GM21423 (cell line): ENCODE results near the gene MAP3K20.
"Not testable (repeated sequence)": the region's sequence is repeated elsewhere in the genome, so short reads cannot be mapped to it uniquely, and the experiment has no call there.

ENCODE experiments used
- ATAC-seq: cut with Tn5 transposase; IDR thresholded peaks from one replicate; pipeline ENCODE4 v1.9.1; 2021; ENCODE audit warnings: mild to moderate bottlenecking, moderate library complexity; ENCODE audit not compliant: unreplicated experiment

MAP3K20 gene

GRCh38 chr2:173086518-173087213 is 11.0 kb downstream of the MAP3K20 start:
- ATAC-seq: no peak

DNA sequence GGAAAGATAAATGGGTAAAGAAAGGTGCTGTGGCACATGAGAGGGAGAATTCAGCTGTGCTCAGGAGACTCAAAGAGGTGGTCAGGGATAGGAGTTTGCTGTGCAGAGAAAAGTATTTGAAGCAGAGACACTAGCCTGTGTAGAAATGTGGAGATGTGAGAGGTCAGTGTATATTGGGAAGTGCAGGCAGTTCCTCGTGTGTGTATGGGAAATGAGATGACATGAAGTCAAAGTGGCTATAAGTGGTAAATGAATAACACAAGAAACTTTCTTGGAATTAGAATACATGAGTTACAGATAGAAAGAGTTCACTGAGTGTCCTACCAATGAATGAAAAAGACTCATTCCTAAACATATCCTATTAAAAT is 11.6 kb downstream of the MAP3K20 start:
- ATAC-seq: no peak

DNA sequence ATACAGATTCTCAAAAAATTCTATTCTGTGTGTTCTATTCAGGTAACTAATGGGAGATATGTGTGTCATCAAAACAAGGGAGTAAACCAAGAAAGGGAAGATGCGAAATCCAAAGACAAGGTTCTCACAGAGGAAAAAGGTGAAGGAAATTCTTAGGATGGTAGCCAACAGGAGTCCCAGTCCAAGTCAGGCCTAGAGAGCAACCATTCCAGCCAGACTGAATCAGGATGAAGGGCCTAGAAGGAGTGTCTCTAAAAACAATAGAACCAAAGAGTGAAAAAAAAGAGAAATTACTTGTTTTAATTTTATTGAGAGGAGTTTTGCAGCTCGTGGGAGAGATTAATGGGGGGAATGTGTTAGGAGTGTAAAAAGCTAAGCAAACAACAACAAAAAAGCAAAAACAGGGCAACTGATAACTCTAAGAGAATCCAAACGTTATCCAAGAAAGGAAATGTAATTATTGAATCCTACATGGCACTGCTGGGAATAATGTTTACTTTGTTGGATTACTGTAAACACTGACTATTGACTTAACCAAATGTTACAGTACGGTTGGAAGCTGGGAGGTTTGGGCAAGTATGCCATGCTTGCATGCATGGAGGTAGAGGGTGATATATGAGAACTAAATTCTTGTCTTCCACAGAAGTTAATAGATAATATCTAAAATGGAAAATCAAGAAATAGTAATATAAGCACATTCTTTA is 12.3 kb downstream of the MAP3K20 start:
- ATAC-seq: no peak

GRCh38 chr2:173090276-173090877 is 14.7 kb downstream of the MAP3K20 start:
- ATAC-seq: no peak

DNA sequence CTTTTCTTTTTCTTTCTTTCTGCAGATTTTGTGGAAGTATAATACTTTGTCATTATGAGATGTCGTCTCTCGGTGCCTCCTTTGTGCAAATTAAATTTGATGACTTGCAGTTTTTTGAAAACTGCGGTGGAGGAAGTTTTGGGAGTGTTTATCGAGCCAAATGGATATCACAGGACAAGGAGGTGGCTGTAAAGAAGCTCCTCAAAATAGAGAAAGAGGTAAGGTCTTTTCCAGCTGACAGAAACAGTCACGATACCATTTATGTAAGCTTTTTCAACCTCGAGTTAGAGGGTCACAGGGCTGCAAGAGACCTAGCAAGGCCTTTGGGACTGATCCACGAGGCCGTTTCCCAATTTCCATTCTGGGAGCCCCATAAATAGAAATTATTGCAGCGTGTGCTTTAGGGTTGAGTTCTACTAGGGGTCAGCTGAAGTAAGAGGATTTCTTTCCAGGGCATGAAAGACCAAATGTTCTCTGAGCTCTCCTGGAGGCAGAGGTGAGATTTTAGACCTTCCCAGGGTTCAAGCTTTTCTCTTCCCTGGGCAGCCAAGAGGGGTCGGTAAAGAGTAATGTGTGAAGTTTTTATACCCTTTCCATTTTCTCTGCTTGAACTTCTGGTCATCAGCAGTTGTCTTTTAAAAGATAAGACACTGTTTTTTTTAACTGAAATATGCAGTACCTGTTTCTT is 15.5 kb downstream of the MAP3K20 start:
- ATAC-seq: no peak

DNA sequence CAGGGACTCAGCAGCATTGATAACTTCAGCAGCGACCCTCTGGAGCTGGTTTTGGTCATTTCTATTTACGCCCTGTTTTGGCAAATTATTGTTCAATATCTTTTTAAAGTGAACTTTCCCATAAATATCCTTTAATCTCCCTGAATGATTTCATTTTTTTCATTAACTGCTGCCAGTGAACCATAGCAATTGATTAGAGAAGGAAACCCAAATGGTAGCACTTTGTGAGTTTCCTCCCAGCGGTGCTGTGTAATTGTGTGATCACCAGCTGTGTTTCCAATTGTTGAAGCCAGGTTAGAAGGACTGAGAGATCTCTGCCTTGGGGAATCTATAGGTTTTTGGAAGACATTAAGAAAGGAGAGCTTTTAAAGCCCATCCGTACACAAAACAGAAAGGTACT is 16.3 kb downstream of the MAP3K20 start:
- ATAC-seq: no peak

- ATAC-seq: no peak
Observed at GRCh38 chr2:173092844-173093402, 17.3 kb downstream of the MAP3K20 start.

DNA sequence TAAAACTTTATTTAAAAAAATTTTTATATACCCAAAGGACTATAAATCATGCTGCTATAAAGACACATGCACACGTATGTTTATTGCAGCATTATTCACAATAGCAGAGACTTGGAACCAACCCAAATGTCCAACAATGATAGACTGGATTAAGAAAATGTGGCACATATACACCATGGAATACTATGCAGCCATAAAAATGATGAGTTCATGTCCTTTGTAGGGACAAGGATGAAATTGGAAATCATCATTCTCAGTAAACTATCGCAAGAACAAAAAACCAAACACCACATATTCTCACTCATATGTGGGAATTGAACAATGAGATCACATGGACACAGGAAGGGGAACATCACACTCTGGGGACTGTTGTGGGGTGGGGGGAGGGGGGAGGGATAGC is 18.0 kb downstream of the MAP3K20 start:
- ATAC-seq: not testable (repeated sequence)

DNA sequence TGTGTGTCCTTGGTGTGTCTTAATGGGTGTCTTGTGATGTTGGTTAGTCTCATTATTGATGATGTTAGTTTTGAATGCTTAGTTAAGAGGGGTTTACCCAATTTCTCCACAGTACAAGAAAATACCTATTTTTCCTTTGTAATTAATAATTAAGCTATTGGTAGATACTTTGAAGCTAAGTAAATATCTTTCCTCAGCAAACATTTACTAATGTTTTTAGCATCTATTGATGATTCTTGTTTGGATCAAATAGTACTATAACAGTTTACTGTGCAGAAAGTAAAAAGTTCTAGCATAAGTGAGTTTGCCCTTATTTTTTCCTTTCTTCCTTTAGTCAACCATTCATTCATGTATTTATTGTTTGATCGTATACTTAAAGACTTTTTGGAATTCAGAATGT is 19.1 kb downstream of the MAP3K20 start:
- ATAC-seq: no peak

DNA sequence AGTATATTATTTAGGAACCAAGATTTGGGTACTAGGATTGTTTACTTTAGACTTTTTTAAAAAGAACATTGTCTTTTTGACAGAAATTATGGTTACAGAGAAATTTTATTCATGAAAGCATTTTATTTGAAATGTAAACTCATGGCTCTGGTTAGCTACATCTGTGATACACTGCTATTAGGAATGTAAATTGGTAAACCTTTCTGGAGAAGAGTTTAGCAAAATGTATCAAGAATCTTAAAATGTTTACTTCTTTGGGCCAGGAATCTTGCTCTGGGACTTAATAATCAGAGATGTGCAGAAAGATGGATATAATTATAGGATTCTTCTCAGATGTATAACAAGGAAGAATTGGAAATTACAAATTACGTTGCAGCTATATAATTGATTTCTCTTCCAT is 19.7 kb downstream of the MAP3K20 start:
- no peak for ATAC-seq

DNA sequence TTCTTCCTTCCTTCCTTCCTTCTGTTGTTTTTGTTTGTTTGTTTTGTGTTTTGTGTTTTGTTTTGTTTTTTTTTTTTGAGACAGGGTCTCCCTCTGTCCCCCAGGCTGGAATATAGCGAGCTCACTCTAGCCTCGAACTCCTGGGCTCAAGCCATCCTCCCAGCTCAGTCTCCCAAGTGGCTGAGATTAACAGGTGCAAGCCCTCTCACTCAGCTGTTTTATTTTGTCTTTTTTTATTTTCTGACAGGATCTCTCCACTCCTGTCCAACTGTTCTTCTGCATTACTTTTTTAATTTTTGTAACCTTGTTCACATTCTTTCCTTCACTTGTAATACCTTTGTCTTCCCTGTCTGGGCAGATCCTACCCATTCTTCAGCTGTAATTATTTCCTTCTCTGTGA is 23.6 kb downstream of the MAP3K20 start:
- no peak for ATAC-seq

- no peak for ATAC-seq
Observed at GRCh38 chr2:173099804-173100203, 24.2 kb downstream of the MAP3K20 start.

- ATAC-seq: peak; percentile 75
Observed at GRCh38 chr2:173101687-173102086, 26.0 kb downstream of the MAP3K20 start.

DNA sequence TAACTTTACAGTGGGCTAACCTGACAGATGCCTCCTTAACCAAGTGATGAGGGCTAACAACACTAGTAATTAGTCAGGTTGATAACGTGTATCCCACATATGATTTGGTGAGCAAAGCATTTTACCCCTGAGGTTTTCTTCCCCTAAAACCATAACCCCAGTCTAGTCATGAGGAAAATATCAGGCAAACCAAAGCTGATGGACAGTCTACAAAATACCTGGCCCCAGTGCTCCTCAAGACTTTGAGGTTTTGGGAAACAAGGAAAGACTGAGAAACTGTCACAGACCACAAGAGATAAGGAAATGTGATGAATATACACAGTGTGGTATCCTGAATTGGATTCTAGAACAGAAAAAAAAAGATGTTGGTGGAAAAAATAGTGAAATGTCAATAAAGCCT is 28.5 kb downstream of the MAP3K20 start:
- ATAC-seq: no peak

DNA sequence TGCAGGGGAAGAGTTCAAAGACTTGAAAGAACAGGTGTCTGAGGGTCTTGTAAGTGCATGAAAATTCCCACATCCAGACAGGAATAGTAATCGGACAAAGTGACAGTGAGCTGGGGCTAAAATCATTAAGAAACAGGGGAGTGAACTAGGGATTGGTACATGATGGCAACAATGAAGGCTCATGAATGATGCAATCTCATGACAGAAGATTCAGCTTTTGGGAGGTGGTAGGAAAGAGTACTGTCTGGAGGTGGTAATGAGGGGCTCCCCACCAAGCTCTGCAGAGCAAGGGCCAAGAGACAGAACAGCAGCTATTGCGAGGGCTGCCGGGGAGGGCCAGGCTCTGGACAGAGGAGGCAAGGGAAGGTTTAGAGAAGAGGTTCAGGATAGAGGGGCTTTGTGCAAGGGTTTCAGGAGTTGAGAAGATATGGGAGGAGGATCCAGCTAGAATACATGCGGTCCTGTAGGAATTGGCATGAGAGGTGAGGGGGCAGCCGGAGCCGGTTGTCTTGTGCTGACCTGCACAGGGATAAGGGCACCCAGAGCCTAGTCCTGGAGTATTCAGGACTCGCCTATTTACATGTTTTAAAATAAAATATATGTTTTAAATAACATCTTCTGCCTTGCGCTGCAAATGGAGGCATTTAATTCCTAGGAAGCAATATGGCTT is 31.4 kb downstream of the MAP3K20 start:
- ATAC-seq: no peak

- ATAC-seq: no peak
Observed at GRCh38 chr2:173107629-173108022, 32.0 kb downstream of the MAP3K20 start.

DNA sequence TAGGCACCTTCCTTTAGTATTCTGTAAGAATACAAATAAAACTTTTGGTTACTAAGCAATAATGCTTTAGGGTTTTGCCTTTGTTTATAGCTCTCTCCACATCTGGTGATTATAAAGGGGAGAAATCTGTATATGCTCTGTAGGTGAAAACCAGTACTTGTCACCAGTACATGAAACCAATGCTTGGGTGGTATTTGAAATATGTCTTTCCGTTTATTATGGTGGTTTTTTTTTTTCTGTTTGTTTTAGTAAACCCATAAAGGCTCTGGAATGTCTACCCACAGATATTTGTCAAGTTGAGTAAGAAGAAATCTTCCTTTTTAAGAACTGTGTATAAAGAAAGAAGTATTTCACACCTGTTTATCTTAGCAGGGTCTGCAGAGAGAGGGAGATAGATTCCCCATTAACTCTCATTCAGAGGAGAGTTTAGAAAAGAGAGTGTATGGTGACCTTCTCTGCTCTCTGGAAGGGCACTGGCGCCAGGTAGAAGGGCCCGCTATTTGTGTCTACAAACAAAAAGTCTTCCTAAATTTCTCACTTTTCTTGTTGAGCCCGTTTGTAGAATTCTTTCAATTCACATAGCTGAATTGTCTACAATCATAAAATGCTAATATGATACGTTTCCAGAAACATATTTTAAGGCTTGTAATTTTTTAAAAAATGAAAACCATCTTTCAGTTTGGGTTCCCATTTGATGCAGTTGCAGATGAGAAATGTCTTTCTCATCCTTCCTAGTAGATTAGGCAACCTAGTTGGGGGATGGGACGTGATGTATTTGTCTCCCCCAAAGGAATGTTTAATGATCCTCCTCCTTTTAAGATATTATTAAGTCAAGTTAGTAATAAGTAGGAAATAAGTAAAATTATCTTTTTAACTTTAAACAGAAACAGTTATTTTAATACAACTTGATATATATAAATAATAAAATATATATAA is 33.9 kb downstream of the MAP3K20 start:
- no peak for ATAC-seq

DNA sequence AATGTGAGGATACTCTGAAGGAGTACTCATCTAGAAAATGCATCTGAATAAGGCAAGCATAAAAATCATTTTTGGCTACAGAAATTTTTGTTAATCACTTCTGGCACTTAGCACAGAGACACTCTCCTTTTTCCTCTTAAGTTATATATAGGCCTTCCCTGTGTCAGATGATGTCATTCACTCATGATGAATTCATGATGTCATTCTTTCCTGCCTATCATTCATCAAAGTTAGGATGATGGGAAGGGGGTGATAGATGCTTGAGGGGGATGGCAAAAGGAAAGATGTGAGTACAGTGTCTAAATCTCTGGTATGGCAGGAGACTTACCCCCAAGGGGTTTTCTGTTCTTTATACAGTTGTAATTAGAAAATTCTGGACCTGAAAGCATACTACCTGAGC is 42.0 kb downstream of the MAP3K20 start:
- no peak for ATAC-seq

DNA sequence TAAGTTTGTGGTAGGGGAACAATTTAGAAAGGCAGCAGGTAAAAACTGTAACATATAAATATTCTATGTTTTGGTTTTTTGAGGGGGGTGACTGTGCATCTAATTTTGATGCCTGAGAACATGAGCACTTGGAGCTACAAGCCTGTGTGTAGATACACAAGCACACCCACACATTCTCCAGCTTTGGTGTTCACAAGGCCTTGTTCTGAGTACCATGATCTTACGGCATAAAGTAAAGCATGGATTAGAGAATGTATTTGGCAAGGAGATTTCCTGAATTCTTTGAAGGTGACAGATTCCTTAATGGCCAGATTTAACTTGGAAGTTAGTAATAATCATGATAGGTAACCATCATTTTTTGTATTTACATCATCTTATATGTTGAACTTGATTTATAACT is 42.7 kb downstream of the MAP3K20 start:
- no peak for ATAC-seq
